Ascending aorta (tissue), 2 donors: Measurements from ENCODE around the gene ITLN2. TPM values are rescaled to one million over a fixed set of nuclear protein-coding genes. Genes with fewer than 3 reads are reported as not detected.
"Not testable (repeated sequence)": the region's sequence is repeated elsewhere in the genome, so short reads cannot be mapped to it uniquely, and the experiment has no call there.

Source experiments
- DNase-seq, 2 donors: peaks; one replicate each; pipeline ENCODE4 v3.0.0-alpha.2; 2019; ENCODE audit warnings: low spot score in 2 of 2
- H3K27ac ChIP-seq, 2 donors: fragments of 200-600 bp; sonication (generic); one replicate each; pipeline ENCODE4 v1.5.1; 2016 to 2017; ENCODE audit warnings: mild to moderate bottlenecking in 1 of 2
- H3K27me3 ChIP-seq: fragments of 200-600 bp; sonication (generic); one replicate; pipeline ENCODE4 v1.5.1; 2017
- H3K36me3 ChIP-seq, 2 donors: fragments of 200-600 bp; sonication (generic); one replicate each; pipeline ENCODE4 v1.5.1; 2016
- H3K4me1 ChIP-seq, 2 donors: fragments of 200-600 bp; sonication (generic); one replicate each; pipeline ENCODE4 v1.5.1; 2016 to 2017; ENCODE audit warnings: mild to moderate bottlenecking in 1 of 2
- H3K4me3 ChIP-seq, 2 donors: fragments of 200-600 bp; sonication (generic); one replicate each; pipeline ENCODE4 v1.5.1; 2016 to 2017; ENCODE audit warnings: mild to moderate bottlenecking in 1 of 2
- H3K9me3 ChIP-seq, 2 donors: fragments of 200-600 bp; sonication (generic); one replicate each; pipeline ENCODE4 v1.5.1; 2016
- intact Hi-C: fragments of 100-400 bp; cut with DNase I; formaldehyde crosslinking; loops from one replicate; pipeline ENCODE4 v1.15.1; 2023
- total RNA-seq: library from RNA; depleted of rRNA; stranded (reverse); fragments of >200 nt; gene quantifications from one replicate; pipeline ENCODE4 v1.1.0, GENCODE V29; 2016
- TF ChIP-seq, protein P1 (sequence below), 3 experiments: fragments of 200-600 bp in 2 of 3; fragments of 450-650 bp in 1 of 3; sonication (generic) in 2 of 3; IDR thresholded peaks; one replicate each; pipeline ENCODE4 v1.5.1; 2016 to 2019; ENCODE audit warnings: antibody characterized with exemption in 3 of 3, mild to moderate bottlenecking in 1 of 3, moderate library complexity in 1 of 3

Gene ITLN2
- total RNA-seq, 1 donor from 2014 or later, result not detected

DNA sequence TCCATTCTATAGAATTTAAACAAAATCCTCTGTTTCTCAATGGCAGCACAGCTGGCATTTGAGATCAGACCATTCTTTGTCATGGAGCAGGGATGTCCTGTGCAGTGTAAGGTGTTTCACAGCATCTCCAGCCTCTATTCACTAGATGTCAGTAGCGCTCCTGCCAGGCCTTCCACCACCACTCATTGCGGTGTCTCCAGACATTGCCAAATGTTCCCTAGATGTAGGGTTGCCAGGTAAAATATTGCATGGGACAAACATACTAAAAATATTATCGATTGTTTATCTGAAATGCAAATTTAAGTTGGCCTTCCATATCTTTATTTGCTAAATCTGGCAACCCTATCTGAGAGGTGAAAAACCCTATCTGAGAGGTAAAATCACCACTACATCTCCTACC is 11.7 kb downstream of the ITLN2 start:
- Histone ChIP-seq H3K36me3 (no peaks in the 10 kb centered on the region), H3K4me3 (no peak overlapping the region), H3K9me3 (peaks cover 0 to 4% of the 10 kb centered on the region in 2 donors), H3K27ac (no peak overlapping the region), H3K4me1 (no peaks in the 10 kb centered on the region), H3K27me3 (no peaks in the 10 kb centered on the region)
- intact Hi-C loops, result no loop called here
- no peak for DNase-seq
- TF ChIP-seq, protein P1, sequence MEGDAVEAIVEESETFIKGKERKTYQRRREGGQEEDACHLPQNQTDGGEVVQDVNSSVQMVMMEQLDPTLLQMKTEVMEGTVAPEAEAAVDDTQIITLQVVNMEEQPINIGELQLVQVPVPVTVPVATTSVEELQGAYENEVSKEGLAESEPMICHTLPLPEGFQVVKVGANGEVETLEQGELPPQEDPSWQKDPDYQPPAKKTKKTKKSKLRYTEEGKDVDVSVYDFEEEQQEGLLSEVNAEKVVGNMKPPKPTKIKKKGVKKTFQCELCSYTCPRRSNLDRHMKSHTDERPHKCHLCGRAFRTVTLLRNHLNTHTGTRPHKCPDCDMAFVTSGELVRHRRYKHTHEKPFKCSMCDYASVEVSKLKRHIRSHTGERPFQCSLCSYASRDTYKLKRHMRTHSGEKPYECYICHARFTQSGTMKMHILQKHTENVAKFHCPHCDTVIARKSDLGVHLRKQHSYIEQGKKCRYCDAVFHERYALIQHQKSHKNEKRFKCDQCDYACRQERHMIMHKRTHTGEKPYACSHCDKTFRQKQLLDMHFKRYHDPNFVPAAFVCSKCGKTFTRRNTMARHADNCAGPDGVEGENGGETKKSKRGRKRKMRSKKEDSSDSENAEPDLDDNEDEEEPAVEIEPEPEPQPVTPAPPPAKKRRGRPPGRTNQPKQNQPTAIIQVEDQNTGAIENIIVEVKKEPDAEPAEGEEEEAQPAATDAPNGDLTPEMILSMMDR (IDR thresholded peaks at IDR 0.05), result no peak

DNA sequence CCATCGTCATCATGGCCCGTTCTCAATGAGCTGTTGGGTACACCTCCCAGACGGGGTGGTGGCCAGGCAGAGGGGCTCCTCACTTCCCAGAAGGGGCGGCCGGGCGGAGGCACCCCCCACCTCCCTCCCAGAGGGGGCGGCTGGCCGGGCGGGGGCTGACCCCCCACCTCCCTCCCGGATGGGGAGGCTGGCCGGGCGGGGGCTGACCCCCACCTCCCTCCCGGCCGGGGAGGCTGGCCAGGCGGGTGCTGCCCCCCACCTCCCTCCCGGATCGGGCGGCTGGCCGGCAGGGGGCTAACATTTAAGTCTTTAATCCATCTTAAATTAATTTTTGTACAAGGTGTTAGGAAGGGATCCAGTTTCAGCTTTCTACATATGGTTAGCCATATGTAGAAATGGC is 17.9 kb downstream of the ITLN2 start:
- H3K4me1 ChIP-seq, DNase-seq, H3K27me3 ChIP-seq, H3K9me3 ChIP-seq, intact Hi-C loops, H3K27ac ChIP-seq, H3K36me3 ChIP-seq, H3K4me3 ChIP-seq: not testable (repeated sequence)

DNA sequence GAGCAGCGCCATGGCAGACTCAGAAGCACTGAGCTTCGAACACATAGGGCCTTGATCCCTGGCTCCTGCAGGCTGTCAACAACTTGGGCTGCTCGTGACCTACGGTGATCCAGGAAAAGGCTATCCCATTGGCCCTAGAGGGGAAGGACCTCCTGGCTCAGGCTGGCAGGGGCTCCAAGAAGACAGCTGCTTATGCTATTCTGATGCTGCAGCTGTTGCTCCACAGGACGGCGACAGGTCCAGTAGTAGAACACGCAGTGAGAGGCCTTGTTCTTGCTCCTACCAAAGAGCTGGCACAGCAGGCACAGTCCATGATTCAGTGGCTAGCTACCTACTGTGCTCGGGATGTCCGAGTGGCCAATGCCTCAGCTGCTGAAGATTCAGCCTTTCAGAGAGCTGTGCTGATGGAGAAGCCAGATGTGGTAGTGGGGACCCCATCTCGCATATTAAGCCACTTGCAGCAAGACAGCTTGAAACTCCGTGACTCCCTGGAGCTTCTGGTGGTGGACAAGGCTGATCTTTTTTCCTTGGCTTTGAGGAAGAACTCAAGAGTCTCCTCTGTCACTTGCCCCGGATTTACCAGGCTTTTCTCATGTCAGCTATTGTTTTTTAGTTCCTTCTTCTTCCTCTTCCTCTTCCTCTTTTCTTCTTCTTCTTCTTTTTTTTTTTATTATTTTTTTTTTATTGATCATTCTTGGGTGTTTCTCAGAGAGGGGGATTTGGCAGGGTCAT is 18.9 kb downstream of the ITLN2 start:
- Histone ChIP-seq H3K4me3 (no peak overlapping the region), H3K36me3 (no peaks in the 10 kb centered on the region), H3K9me3 (no peaks in the 10 kb centered on the region), H3K27me3 (no peaks in the 10 kb centered on the region), H3K27ac (no peak overlapping the region), H3K4me1 (no peaks in the 10 kb centered on the region)
- intact Hi-C loops, result no loop called here
- DNase-seq, result no peak
- TF ChIP-seq, protein P1 (IDR thresholded peaks at IDR 0.05), result no peak

DNA sequence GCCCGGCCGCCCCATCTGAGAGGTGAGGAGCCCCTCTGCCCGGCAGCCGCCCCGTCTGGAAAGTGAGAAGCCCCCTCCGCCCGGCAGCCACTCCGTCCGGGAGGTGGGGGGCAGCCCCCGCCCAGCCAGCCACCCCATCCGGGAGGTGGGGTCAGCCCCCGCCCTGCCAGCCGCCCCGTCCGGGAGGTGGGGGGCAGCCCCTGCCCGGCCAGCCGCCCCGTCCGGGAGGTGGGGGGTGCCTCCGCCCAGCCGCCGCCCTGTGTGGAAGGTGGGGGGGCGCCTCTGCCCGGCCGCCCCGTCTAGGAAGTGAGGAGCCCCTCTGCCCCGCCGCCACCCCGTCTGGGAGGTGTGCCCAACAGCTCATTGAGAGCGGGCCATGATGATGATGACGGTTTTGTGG is 21.3 kb downstream of the ITLN2 start:
- H3K9me3 ChIP-seq, intact Hi-C loops, DNase-seq, H3K27me3 ChIP-seq, H3K4me1 ChIP-seq, H3K36me3 ChIP-seq, H3K4me3 ChIP-seq, H3K27ac ChIP-seq: not testable (repeated sequence)

DNA sequence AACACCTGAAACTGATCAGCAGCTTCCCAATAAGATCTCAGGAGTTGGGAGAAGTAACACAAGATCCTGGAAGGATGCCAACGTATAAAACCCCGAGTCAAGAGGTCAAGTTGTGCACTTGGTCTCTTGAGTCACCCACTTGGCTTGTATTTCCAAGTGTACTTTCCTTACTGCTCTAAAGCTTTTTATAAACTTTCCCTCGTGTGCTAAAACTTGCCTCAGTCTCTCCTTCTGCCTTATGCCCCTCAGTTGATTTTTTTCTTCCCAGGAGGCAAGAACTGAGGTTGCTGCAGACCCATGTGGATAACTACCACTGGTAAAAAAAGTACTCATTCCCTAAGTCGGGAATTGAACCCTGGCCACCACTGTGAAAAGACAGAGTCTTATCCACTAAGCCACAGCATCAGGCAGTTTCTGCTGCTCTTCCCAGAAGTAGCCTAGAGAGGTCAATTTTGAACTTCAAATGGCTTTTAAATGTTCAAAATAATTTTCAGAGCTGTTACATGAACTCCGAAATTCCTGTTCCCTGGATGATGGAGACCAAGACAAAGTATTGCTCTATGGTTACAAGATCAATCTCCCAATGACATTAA is 28.9 kb downstream of the ITLN2 start:
- H3K4me1 ChIP-seq, result no peaks in the 10 kb centered on the region
- intact Hi-C loops, result no loop called here
- no peaks in the 10 kb centered on the region for H3K9me3 ChIP-seq
- H3K27me3 ChIP-seq, result no peaks in the 10 kb centered on the region
- DNase-seq, result no peak
- H3K36me3 ChIP-seq, result no peaks in the 10 kb centered on the region
- H3K27ac ChIP-seq, result no peak overlapping the region
- H3K4me3 ChIP-seq, result no peak overlapping the region
- TF ChIP-seq, protein P1 (IDR thresholded peaks at IDR 0.05), result no peak

DNA sequence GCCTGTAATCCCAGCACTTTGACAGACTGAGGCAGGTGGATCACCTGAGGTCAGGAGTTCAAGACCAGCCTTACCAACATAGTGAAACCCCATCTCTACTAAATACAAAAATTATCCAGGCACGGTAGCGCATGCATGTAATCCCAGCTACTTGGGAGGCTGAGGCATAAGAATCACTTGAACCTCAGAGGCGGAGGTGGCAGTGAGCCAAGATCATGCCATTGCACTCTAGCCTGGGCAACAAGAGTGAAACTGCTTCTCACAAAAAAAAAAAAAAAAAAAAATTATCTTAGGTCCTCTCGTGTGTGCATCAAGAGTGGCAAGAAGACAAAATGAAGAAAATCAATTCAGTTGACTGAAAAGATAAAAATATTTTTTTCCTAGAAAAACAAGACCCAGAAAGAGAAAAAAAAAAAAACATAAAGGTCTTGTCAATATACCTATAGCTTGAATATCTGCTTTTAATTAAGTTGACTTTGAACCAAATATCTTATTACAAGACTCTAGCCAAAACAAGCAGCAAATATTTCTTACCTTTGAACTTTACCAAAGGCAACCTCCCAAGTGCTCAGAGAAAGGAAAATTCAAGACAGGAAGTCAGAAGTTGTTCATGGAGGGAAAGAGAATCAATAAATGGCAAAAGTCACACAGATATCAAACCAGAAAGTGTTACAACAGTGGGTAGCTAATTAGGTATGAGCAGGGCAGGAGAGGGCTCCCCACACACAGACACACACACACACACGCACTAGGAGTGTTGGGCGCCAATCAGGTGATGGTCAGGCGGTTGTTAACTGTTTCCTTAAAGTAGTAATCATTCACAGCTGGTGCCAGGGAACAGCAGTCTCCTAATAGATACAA is 29.6 kb downstream of the ITLN2 start:
- Histone ChIP-seq H3K9me3 (no peaks in the 10 kb centered on the region), H3K4me3 (no peak overlapping the region), H3K36me3 (no peaks in the 10 kb centered on the region), H3K27me3 (no peaks in the 10 kb centered on the region), H3K4me1 (no peaks in the 10 kb centered on the region), H3K27ac (no peak overlapping the region)
- TF ChIP-seq, protein P1 (IDR thresholded peaks at IDR 0.05), result no peak
- intact Hi-C loops, result no loop called here
- DNase-seq, result no peak
